GM20000 (cell line): ENCODE results near the gene POFUT1.

Experiments
- DNase-seq: peaks from one replicate; pipeline ENCODE4 v3.0.0; 2012; ENCODE audit warnings: low spot score
- TF ChIP-seq, protein P1 (sequence below): IDR thresholded peaks from 2 replicates; pipeline ENCODE4 v1.5.1; 2012; ENCODE audit warnings: mild to moderate bottlenecking, control low read depth; ENCODE audit errors: extremely low read depth, missing control alignments

POFUT1 gene

DNA sequence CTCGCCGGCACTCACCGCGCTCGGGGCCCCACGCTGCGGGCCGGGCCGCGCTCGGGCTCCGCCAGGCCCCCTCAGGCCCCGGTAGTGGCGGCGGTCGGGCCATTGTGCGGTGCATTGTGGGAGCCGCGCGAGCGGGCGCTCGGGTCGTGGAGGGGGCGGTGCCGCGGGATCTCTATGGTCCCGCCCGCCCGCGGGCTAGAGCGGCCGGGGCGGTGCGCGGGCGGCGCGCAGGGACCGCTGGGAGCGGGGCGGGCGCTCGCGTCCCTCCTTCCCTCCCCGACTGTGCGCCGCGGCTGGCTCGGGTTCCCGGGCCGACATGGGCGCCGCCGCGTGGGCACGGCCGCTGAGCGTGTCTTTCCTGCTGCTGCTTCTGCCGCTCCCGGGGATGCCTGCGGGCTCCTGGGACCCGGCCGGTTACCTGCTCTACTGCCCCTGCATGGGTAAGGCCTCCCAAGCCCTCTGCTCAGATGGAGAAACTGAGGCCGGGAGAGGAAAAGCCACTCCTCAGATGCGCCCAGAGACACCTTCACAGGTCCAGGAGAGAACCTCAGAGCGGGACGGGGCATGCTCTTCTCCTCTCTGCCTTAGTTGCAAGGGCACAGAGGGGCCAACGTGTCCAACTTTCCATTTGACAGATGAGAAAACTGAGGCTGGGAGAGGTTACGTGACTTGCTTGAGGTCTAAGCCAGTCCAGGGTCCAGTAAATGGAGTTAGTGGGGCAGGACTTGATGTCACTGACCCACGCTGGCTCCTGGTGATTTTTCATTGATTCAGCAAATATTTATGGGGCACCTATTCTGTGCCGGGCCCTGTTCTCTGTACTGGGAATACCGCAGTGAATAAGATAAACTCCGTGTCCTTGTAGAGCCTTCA, at the start of gene POFUT1, which contains the start of gene PLAGL2:
POFUT1 (plus strand) TSS at position 255 of the 873 bp plus-strand sequence; CDS start at position 317, 62 bp downstream.
PLAGL2 (minus strand) TSS at position 118 of the 873 bp plus-strand sequence. CDS start 5,565 bp downstream, outside the sequence.
- TF ChIP-seq, protein P1, sequence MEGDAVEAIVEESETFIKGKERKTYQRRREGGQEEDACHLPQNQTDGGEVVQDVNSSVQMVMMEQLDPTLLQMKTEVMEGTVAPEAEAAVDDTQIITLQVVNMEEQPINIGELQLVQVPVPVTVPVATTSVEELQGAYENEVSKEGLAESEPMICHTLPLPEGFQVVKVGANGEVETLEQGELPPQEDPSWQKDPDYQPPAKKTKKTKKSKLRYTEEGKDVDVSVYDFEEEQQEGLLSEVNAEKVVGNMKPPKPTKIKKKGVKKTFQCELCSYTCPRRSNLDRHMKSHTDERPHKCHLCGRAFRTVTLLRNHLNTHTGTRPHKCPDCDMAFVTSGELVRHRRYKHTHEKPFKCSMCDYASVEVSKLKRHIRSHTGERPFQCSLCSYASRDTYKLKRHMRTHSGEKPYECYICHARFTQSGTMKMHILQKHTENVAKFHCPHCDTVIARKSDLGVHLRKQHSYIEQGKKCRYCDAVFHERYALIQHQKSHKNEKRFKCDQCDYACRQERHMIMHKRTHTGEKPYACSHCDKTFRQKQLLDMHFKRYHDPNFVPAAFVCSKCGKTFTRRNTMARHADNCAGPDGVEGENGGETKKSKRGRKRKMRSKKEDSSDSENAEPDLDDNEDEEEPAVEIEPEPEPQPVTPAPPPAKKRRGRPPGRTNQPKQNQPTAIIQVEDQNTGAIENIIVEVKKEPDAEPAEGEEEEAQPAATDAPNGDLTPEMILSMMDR: peak; percentile 14
- DNase-seq: peak; percentile 100

DNA sequence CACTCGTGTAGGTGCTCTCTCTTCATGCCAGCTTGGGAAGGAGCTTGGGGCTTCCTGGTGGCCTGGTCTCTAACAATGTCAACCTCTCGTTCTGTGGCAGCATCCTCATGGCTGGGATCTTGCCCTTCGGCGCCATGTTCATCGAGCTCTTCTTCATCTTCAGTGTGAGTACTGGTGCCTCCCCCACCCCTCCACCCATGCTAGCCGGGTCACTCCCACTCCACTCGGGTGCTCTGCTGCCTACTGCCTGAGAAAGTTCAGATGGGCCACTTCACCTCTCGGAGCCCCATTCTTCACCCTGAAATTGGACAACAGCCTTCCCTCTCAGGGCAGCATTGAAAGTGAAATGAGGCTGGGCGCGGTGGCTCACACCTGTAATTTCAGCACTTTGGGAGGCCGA, 49.3 kb upstream of the POFUT1 start:
- DNase-seq: no peak
- TF ChIP-seq, protein P1: no peak

DNA sequence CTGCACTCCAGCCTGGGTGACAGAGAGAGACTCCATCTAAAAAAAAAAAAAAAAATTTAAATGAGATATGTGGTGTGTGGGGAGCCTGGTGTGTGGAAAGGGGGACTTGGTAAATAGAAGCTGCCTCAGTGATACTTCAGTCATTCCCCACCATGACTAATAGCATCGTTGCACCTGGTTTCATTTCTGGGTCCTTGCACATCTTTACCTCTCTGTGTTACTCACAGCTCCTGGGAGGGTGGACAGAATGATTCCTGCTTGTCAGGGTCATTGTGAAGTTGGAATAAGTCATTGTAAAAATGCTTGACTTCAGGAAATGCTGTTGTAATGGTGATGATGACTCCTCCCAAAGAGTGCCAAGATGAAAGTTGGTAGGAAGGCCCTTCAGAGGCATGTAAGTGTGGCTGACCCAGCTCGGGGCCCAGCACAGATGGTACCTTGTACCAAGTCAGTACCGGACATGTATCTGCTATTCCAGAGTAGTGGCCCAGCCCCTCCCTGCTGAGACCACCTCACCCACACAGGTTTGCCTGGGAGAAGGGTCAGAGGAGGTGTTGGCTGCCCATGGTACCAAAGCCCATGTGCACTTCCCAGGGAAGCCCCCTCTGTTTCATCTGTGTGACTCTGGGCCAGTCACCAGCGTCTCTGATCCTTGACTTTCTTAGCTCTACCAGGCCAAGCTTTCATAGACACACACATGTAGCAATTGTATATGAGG, 48.6 kb upstream of the POFUT1 start:
- TF ChIP-seq, protein P1: no peak
- DNase-seq: no peak

DNA sequence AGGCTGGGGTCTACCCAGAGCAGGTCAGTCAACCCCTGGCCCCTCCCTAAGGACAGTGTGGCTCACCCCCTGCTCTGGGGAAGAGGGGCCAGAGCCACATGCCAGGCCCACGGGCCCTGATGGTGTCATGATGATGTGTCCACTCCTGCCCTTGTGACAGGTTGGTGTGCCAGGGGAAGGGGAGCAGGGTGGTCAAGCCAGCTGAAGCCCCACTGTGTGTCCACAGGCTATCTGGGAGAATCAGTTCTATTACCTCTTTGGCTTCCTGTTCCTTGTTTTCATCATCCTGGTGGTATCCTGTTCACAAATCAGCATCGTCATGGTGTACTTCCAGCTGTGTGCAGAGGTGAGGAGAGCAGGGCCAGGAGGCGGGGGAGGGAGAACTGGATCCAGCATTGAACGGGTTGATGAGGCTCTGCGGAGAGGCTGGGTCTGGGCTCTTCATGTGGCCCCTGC, 47.9 kb upstream of the POFUT1 start:
- TF ChIP-seq, protein P1: no peak
- no peak for DNase-seq

DNA sequence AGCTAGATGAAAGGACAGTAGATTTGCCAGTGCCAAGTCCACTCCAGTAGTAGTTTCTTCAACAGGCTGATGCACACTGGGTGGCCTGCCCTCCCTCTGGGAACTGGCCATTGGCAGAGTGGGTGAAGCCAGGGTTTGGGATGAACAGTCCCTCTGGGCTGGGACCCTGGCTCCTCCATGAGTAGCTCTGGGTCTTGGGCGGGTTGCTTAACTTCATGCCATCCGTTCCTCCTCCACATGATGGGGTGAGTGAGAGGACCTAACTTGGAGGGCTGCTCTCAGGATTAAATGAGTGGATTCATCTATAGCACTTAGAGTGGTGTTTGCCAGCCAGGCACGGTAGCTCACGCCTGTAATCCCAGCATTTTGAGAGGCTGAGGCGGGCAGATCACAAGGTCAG, 47.3 kb upstream of the POFUT1 start:
- TF ChIP-seq, protein P1: no peak
- no peak for DNase-seq

DNA sequence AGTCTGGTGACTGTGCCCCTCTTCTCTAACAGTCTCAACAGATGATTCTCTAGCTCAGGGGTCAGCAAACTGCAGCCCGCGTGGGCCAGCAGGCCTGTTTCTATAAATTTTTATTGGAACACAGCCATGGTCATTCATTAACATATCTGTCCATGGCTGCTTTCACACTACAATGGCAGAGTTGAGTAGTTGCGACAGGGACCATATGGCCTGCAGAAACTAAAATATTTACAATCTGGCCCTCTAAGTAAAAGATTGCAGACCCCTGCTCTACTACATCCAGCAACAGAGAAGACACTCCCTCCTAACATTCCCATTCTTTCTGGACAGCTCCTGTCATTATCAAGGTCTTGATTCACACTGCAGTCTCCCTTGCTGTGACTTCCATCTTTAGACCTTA, 45.3 kb upstream of the POFUT1 start:
- no peak for DNase-seq
- TF ChIP-seq, protein P1: no peak

DNA sequence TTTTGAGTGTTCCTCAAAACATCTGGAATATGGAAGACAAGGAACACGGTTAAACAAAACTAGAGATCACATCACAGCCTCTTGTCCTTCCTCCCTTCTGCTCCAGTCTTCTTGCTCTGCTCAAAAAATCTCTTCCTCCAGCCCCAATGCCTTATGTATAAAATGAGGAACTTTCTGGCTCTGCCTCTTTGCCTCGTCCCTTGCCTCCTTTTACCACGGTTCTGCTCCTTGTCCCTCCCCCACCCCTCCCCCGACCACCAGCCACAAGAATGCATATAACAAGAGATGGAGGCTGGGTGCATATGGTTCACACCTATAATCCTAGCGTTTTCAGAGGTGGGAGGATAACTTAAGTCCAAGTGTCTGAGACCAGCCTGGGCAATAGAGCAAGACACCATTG, 43.7 kb upstream of the POFUT1 start:
- DNase-seq: no peak
- TF ChIP-seq, protein P1: no peak
